Stimulated activated memory B cell treated with anti-CD40 and anti-IgM and Interleukin-4, amounts not matched to agents 10 μg/mL and 1 μg/mL and 100 μg/mL, for 72 hours (primary cell): ENCODE results near the gene IL1RL2.

Experiments used
- ATAC-seq: fragments of 150-1000 bp; cut with Tn5 transposase; 2 replicates; pipeline ENCODE4 v1.10.0; 2021
- H3K27ac Mint-ChIP-seq: one replicate; pipeline ENCODE4 v1.8.0; 2022; ENCODE audit warnings: mild to moderate bottlenecking, mixed read lengths
- H3K27me3 Mint-ChIP-seq: one replicate; pipeline ENCODE4 v1.8.0; 2022; ENCODE audit warnings: mixed read lengths
- H3K36me3 Mint-ChIP-seq: one replicate; pipeline ENCODE4 v1.8.0; 2022; ENCODE audit warnings: mixed read lengths
- H3K4me1 Mint-ChIP-seq: one replicate; pipeline ENCODE4 v1.8.0; 2022; ENCODE audit warnings: mixed read lengths
- H3K4me3 Mint-ChIP-seq: one replicate; pipeline ENCODE4 v1.8.0; 2022; ENCODE audit warnings: mild to moderate bottlenecking, moderate library complexity, mixed read lengths
- H3K9me3 Mint-ChIP-seq: one replicate; pipeline ENCODE4 v1.8.0; 2022; ENCODE audit warnings: mixed read lengths

Gene IL1RL2

GRCh38 chr2:102186791-102187495 lies at the start of gene IL1RL2:
Gene IL1RL2, plus strand, starts transcription at chr2:102187023. Its CDS starts 845 bp downstream, at chr2:102187868.
- Mint-ChIP-seq H3K9me3 (no peaks in the 10 kb centered on the region), H3K27ac (peak within 1 kb of the TSS; percentile 46), H3K4me1 (peaks cover 8% of the 10 kb centered on the region), H3K4me3 (peak within 1 kb of the TSS; percentile 70), H3K27me3 (peaks cover 46% of the 10 kb centered on the region), H3K36me3 (no peaks in the 10 kb centered on the region)
- ATAC-seq: peak; percentile 31

GRCh38 chr2:102137138-102137537 lies 49.7 kb upstream of the IL1RL2 start:
- Mint-ChIP-seq H3K27me3 (peaks cover 32% of the 10 kb centered on the region), H3K4me3 (no peak overlapping the region), H3K4me1 (no peaks in the 10 kb centered on the region), H3K27ac (no peak overlapping the region), H3K36me3 (no peaks in the 10 kb centered on the region), H3K9me3 (no peaks in the 10 kb centered on the region)
- peak; percentile 19 for ATAC-seq

GRCh38 chr2:102138331-102138730 lies 48.5 kb upstream of the IL1RL2 start:
- H3K27ac Mint-ChIP-seq: no peak overlapping the region
- H3K4me1 Mint-ChIP-seq: no peaks in the 10 kb centered on the region
- peaks cover 44% of the 10 kb centered on the region for H3K27me3 Mint-ChIP-seq
- no peaks in the 10 kb centered on the region for H3K36me3 Mint-ChIP-seq
- H3K4me3 Mint-ChIP-seq: no peak overlapping the region
- peaks cover 4% of the 10 kb centered on the region for H3K9me3 Mint-ChIP-seq
- ATAC-seq: no peak

GRCh38 chr2:102139851-102140250 lies 47.0 kb upstream of the IL1RL2 start:
- Mint-ChIP-seq H3K27me3 (peaks cover 45% of the 10 kb centered on the region), H3K9me3 (peaks cover 6% of the 10 kb centered on the region), H3K4me1 (no peaks in the 10 kb centered on the region), H3K4me3 (no peak overlapping the region), H3K27ac (no peak overlapping the region), H3K36me3 (no peaks in the 10 kb centered on the region)
- no peak for ATAC-seq

GRCh38 chr2:102140377-102140776 lies 46.4 kb upstream of the IL1RL2 start:
- Mint-ChIP-seq H3K4me3 (no peak overlapping the region), H3K4me1 (no peaks in the 10 kb centered on the region), H3K9me3 (peaks cover 12% of the 10 kb centered on the region), H3K36me3 (no peaks in the 10 kb centered on the region), H3K27ac (no peak overlapping the region), H3K27me3 (peaks cover 45% of the 10 kb centered on the region)
- ATAC-seq: no peak

GRCh38 chr2:102141011-102141943 lies 45.5 kb upstream of the IL1RL2 start:
- H3K36me3 Mint-ChIP-seq: no peaks in the 10 kb centered on the region

GRCh38 chr2:102141970-102142828 lies 44.6 kb upstream of the IL1RL2 start, which contains the start of gene IL1R1:
Gene IL1R1, plus strand, starts transcription at chr2:102142746. Its CDS starts 14,979 bp downstream, at chr2:102157725.
- Mint-ChIP-seq H3K36me3 (no peaks in the 10 kb centered on the region), H3K4me1 (no peaks in the 10 kb centered on the region), H3K4me3 (no peak within 1 kb of the TSS), H3K27ac (no peak within 1 kb of the TSS), H3K27me3 (peaks cover 45% of the 10 kb centered on the region), H3K9me3 (peaks cover 18% of the 10 kb centered on the region)
- no peak for ATAC-seq

More at GRCh38 chr2:102141011-102141943, 45.5 kb upstream of the IL1RL2 start:
- Mint-ChIP-seq H3K27ac (no peak overlapping the region), H3K4me1 (no peaks in the 10 kb centered on the region), H3K27me3 (peaks cover 45% of the 10 kb centered on the region), H3K9me3 (peaks cover 14% of the 10 kb centered on the region), H3K4me3 (no peak overlapping the region)
- ATAC-seq: no peak

GRCh38 chr2:102142829-102143449 lies 43.9 kb upstream of the IL1RL2 start:
- H3K4me1 Mint-ChIP-seq: no peaks in the 10 kb centered on the region
- H3K4me3 Mint-ChIP-seq: no peak overlapping the region
- no peak for ATAC-seq
- no peaks in the 10 kb centered on the region for H3K36me3 Mint-ChIP-seq
- no peak overlapping the region for H3K27ac Mint-ChIP-seq
- peaks cover 24% of the 10 kb centered on the region for H3K9me3 Mint-ChIP-seq
- peaks cover 45% of the 10 kb centered on the region for H3K27me3 Mint-ChIP-seq

GRCh38 chr2:102143450-102143985 lies 43.3 kb upstream of the IL1RL2 start:
- Mint-ChIP-seq H3K4me1 (no peaks in the 10 kb centered on the region), H3K36me3 (no peaks in the 10 kb centered on the region), H3K27ac (no peak overlapping the region), H3K9me3 (peaks cover 25% of the 10 kb centered on the region), H3K4me3 (no peak overlapping the region), H3K27me3 (peaks cover 45% of the 10 kb centered on the region)
- no peak for ATAC-seq

GRCh38 chr2:102144128-102144527 lies 42.7 kb upstream of the IL1RL2 start:
- peaks cover 31% of the 10 kb centered on the region for H3K9me3 Mint-ChIP-seq
- no peak overlapping the region for H3K27ac Mint-ChIP-seq
- H3K4me3 Mint-ChIP-seq: no peak overlapping the region
- peaks cover 43% of the 10 kb centered on the region for H3K27me3 Mint-ChIP-seq
- no peaks in the 10 kb centered on the region for H3K36me3 Mint-ChIP-seq
- ATAC-seq: no peak
- H3K4me1 Mint-ChIP-seq: no peaks in the 10 kb centered on the region

GRCh38 chr2:102145107-102145506 lies 41.7 kb upstream of the IL1RL2 start:
- no peak overlapping the region for H3K4me3 Mint-ChIP-seq
- H3K27ac Mint-ChIP-seq: no peak overlapping the region
- no peaks in the 10 kb centered on the region for H3K36me3 Mint-ChIP-seq
- H3K27me3 Mint-ChIP-seq: peaks cover 33% of the 10 kb centered on the region
- H3K4me1 Mint-ChIP-seq: no peaks in the 10 kb centered on the region
- H3K9me3 Mint-ChIP-seq: peaks cover 35% of the 10 kb centered on the region
- no peak for ATAC-seq

- Mint-ChIP-seq H3K27ac (no peak overlapping the region), H3K36me3 (no peaks in the 10 kb centered on the region), H3K4me1 (no peaks in the 10 kb centered on the region), H3K4me3 (no peak overlapping the region), H3K9me3 (peaks cover 35% of the 10 kb centered on the region), H3K27me3 (peaks cover 25% of the 10 kb centered on the region)
- ATAC-seq: no peak
Measured at GRCh38 chr2:102145934-102146333, 40.9 kb upstream of the IL1RL2 start.

GRCh38 chr2:102147935-102148334 lies 38.9 kb upstream of the IL1RL2 start:
- peaks cover 4% of the 10 kb centered on the region for H3K36me3 Mint-ChIP-seq
- no peak for ATAC-seq

GRCh38 chr2:102149243-102149642 lies 37.6 kb upstream of the IL1RL2 start:
- no peak for ATAC-seq
- H3K27me3 Mint-ChIP-seq: no peaks in the 10 kb centered on the region
- H3K36me3 Mint-ChIP-seq: peaks cover 4% of the 10 kb centered on the region

More at GRCh38 chr2:102147935-102148334, 38.9 kb upstream of the IL1RL2 start:
- H3K9me3 Mint-ChIP-seq: peaks cover 38% of the 10 kb centered on the region
- no peak overlapping the region for H3K4me3 Mint-ChIP-seq
- no peak overlapping the region for H3K27ac Mint-ChIP-seq
- peaks cover 5% of the 10 kb centered on the region for H3K27me3 Mint-ChIP-seq
- H3K4me1 Mint-ChIP-seq: no peaks in the 10 kb centered on the region

More at GRCh38 chr2:102149243-102149642, 37.6 kb upstream of the IL1RL2 start:
- no peak overlapping the region for H3K4me3 Mint-ChIP-seq
- no peak overlapping the region for H3K27ac Mint-ChIP-seq
- H3K9me3 Mint-ChIP-seq: peaks cover 35% of the 10 kb centered on the region
- no peaks in the 10 kb centered on the region for H3K4me1 Mint-ChIP-seq
